HG03571 (cell line): ENCODE measurements around the gene RPS3.
"Not testable (repeated sequence)": the region's sequence is repeated elsewhere in the genome, so short reads cannot be mapped to it uniquely, and the experiment has no call there.

Experiments used
- ATAC-seq: cut with Tn5 transposase; IDR thresholded peaks from one replicate; pipeline ENCODE4 v1.9.1; 2021; ENCODE audit not compliant: unreplicated experiment

Gene RPS3

GRCh38 chr11:75399344-75400145 lies at the start of gene RPS3:
Gene RPS3, plus strand, starts transcription at chr11:75399518. Its CDS starts 30 bp downstream, at chr11:75399548.
- ATAC-seq, result peak; percentile 87

DNA sequence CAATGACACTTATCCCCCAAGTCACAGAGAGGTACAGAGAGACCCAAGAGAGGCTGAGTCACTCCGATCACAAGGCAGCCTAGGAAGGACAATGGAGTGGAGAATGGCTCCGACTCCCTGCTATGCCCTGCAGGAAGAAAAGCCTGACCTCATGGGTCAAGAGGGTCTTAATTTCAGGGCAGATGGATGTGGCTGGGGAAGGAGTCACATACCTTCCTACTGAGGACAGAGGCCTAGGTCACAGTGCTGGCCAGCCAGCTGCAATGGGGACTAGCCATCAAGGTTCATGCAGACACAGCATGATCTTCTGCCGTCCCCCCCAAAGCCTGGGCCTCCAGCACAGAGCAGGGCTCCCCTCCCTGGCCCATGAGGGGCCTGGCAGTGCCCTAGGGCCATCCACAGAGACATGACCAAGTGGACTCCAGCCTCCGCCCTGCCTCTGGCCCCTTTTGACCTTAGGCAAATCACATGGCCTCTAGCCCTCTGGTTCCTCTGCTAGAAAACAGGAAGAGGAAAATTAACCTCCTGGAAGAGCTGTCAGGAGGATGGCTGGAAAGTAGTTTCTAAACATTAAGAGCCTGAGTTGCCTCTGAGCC lies 49.7 kb upstream of the RPS3 start:
- no peak for ATAC-seq

- ATAC-seq, result no peak
Observed at GRCh38 chr11:75350122-75350742, 49.1 kb upstream of the RPS3 start.

DNA sequence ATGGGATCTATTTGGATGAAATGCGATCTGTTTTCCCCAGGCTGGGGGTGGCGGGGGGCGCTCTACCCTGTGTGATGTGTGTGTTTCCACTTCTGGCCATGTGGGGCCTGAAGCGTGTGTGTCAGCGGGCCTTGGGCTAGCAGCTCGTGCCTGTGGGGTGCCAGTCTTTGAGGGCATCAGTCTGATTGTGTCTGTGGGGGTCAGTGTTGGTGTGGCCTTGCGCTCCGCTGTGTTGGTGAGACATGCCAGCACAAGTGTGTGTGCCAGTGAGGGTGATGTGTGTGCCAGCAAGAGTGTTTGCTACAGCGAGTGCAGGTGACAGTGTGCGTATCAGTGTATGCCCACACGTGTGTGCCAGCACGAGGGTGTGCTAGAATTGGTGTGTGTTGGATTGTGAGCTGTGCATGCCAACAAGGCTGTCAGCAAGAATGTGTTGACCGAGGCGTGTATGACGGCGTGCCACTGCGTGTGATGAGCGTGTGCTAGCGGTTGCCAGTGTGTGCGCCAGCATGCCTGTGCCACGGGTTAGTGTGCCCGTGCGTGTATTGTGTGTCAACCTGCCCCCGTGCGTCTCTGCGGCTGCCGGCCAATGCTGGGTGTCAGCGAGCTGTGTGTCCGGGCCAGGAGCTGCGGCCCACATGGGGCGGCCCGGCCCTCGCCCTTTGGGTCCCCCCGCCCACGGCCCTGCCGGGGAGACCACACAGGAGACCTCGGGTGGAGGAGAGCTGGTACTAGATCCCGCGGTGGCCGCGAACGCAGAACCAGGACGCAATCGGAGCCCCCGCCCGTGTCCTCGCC lies 48.4 kb upstream of the RPS3 start:
- no peak for ATAC-seq

GRCh38 chr11:75351541-75351790 lies 47.9 kb upstream of the RPS3 start, which contains the start of gene ARRB1:
Gene ARRB1, minus strand, starts transcription at chr11:75351661. Its CDS starts 54 bp downstream, at chr11:75351607.
- ATAC-seq, result no peak

- no peak for ATAC-seq
Observed at GRCh38 chr11:75351791-75352587, 47.3 kb upstream of the RPS3 start.

DNA sequence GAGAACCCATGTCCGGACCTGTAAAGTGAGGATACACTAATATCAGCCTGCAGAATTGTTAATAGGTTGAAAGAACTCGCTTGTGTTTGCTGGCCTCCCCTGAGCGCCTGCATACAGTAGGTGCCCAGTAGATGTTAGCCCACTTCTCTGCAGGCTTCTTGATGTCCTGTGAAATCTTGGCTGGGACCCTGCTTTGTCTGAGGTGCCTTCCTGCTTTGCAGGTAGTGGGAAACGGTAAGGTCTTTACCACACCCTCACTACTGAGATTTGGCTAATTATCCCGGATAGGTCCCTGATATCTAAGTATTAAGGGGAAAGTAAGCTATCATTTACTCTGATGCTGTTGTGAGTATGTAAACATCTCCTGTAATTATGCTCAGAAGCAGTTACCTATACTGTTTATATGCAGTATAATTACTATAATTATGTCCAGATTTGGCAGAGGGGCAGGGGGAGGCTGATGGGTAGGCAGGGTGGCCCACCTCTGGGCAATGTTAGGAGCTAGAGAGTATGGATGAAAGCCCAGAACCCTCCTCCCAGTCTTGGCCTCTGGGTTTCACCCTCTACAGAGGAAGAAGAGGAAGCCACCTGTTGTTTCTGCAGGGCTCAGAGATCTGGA lies 46.6 kb upstream of the RPS3 start:
- ATAC-seq, result no peak

GRCh38 chr11:75355051-75355450 lies 44.3 kb upstream of the RPS3 start:
- ATAC-seq, result no peak

- no peak for ATAC-seq
Observed at GRCh38 chr11:75356613-75357012, 42.7 kb upstream of the RPS3 start.

DNA sequence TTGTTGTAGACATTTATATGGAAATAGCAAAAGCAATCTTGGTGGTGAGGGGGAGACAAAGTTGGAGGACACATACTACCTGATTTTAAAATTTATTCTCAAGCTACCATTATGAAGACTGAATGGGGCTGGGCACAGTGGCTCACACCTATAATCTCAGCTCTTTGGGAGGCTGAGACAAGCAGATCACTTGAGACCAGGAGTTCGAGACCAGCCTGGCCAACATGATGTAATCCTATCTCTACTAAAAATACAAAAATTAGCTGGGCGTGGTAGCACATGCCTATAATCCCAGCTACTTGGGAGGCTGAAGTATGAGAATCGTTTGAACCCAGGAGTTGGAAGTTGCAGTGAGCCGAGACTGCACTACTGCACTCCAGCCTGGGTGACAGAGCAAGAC lies 37.0 kb upstream of the RPS3 start:
- not testable (repeated sequence) for ATAC-seq

GRCh38 chr11:75365711-75366181 lies 33.6 kb upstream of the RPS3 start:
- ATAC-seq, result no peak

DNA sequence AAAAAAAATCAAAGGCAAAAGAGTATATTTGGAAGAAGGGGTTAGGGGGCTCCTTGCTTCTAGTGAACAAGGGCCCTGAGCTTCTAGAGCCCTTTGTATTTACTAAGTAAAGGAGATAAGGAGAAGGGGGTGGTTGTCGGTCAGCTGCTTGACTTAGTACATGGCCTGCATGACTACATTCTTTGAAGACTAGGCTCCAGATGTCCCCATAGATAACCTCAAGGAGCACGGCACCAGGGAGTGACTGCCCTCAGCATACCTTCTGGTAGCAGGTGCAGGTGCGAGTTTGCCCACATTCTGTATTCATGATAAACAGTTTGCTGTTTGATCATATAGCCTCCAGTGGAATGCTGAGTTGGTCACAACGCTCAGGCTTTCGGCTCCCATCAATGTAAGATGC lies 32.5 kb upstream of the RPS3 start:
- ATAC-seq, result not testable (repeated sequence)

DNA sequence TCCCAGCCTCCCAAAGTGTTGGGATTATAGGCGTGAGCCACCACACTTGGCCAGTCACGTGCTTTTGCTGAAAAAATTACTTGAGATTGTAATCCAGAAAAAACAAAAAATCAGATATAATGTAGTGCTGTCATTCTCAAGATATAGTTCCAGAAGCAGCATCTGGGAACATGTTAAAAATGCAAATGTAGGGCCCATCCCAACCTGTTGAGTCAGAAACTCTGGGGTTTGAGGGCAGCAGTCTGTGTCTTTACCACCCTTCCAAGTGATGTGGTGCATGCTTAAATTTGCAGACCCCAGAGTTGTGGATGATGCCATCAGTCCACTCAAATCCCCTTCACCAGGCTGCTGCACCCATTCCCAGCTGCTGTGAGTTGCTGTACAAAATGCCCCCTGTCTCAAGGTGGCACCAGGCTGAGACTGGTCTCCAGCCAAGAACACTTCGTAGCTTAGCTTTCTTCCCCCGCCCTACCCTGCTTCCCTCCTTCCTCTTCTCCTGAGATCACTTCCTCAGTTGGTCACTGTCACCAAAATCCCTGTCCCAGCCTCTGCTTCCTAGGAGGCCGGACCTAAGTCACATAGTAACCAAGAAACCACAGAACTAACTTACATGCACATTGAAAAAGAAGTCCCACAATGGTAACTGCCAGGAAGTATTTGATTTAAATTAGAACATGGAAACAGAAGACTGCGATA lies 29.6 kb upstream of the RPS3 start:
- no peak for ATAC-seq

DNA sequence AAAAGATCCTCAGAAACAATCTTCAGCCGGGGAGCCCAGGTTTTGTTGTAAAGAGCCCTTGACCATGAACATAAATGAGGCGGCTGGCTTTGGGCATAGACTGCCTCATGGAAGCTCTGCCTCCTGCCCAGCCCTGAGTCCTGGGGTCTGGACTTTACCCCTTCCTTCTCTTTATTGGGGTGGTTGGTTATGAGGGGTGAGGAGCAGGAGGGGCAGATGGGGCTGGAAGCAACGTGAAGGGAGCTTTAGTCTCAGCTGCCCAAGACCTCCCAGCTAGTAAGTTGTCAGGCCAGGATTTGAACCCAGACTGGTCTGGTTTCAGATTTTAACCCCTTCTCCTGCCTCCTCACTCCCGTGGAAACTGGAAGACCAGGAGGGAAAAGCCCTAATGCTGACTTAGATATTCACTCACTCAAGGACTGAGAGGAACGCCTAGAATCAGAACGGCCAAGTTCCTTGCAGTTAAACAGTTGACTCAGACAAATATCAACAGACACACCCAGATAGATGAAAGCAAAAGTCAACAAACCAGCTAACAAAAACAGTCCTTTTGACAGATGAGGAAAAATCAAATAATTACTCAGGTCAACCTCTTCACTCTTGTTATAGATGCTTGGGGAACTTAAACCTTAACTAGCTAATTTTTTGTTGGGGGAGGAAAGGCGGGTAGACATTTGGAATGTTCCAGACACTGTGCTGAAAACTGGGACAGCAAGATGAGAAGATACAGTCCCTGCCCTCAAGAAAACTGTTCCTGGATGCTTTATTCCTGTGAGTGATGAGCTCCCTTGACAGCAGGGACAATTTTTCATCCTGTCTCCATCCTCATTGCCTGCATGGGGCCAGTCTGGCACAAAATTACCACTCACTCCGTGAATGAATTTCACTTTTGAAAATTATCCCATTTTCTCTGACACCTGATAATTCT lies 27.1 kb upstream of the RPS3 start:
- ATAC-seq, result no peak

GRCh38 chr11:75373201-75373600 lies 26.1 kb upstream of the RPS3 start:
- ATAC-seq, result no peak

DNA sequence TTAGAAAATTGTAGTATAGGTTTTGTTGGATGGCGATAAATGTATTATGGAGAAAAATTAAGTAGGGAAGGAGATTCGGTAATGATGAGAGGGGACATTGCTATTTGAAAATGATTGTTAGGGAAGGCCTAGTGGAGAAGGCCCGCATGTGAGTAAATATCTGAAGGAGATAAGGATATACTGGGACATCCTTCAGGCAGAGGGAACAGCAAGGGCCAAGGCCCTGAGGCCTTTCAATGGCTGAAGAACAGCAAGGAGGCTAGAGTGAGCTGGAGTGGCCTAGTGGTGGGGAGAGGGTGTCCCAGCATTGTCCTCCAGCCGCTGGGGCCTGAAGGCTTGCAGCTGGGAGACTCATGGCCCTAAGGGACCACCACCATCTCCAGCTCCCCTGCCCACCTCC lies 24.7 kb upstream of the RPS3 start:
- ATAC-seq, result no peak

GRCh38 chr11:75375626-75376025 lies 23.7 kb upstream of the RPS3 start:
- no peak for ATAC-seq

GRCh38 chr11:75376175-75376574 lies 23.1 kb upstream of the RPS3 start:
- no peak for ATAC-seq

- ATAC-seq, result not testable (repeated sequence)
Observed at GRCh38 chr11:75378776-75379175, 20.5 kb upstream of the RPS3 start.
